ENCODE measurements around the gene AGAP3.

DNA sequence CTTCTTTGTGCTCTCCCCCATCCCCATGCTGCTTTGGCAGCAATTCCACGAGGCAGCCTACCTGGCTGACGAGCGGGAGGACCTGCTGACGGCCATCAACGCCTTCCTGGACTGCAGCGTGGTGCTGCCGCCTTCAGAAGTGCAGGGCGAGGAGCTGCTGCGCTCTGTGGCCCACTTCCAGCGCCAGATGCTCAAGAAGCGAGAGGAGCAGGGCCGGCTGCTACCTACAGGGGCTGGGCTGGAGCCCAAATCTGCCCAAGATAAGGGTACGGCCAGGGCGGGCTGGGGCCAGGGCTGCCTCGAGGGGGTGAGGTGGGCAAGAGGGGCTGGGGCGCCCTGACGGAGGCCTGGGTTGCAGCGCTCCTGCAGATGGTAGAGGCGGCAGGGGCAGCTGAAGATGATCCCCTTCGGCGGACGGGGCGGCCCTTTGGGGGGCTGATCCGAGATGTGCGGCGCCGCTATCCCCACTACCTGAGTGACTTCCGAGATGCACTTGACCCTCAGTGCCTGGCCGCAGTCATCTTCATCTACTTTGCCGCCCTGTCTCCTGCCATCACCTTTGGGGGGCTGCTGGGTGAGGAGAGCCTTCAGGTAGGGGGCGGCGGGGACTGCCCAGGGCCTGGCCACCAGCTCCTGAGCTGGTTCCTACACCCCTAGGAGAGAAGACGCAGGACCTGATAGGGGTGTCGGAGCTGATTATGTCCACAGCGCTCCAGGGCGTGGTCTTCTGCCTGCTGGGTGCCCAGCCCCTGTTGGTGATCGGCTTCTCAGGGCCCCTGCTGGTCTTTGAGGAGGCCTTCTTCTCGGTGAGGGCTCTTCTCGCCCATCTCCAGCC is 15.0 kb upstream of the AGAP3 start:
- TF ChIP-seq POLR2A (IDR thresholded peaks at IDR 0.05) (no peak), EP300 (IDR thresholded peaks at IDR 0.05) (no peak), POLR2AphosphoS5 (IDR thresholded peaks at IDR 0.05) (no peak)
- TF ChIP-seq, protein P1, sequence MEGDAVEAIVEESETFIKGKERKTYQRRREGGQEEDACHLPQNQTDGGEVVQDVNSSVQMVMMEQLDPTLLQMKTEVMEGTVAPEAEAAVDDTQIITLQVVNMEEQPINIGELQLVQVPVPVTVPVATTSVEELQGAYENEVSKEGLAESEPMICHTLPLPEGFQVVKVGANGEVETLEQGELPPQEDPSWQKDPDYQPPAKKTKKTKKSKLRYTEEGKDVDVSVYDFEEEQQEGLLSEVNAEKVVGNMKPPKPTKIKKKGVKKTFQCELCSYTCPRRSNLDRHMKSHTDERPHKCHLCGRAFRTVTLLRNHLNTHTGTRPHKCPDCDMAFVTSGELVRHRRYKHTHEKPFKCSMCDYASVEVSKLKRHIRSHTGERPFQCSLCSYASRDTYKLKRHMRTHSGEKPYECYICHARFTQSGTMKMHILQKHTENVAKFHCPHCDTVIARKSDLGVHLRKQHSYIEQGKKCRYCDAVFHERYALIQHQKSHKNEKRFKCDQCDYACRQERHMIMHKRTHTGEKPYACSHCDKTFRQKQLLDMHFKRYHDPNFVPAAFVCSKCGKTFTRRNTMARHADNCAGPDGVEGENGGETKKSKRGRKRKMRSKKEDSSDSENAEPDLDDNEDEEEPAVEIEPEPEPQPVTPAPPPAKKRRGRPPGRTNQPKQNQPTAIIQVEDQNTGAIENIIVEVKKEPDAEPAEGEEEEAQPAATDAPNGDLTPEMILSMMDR (IDR thresholded peaks at IDR 0.05): no peak
